HepG2 (cell line): ENCODE data around the gene ECM1. TPM values are rescaled to one million over a fixed set of nuclear protein-coding genes. Genes with fewer than 3 reads are reported as not detected.

Source experiments
- ATAC-seq: fragments of 200-7000 bp; cut with Tn5 transposase; 3 replicates; pipeline ENCODE4 v1.9.1; 2020; ENCODE audit warnings: mild to moderate bottlenecking, moderate library complexity
- BruUV-seq: library from RNA; stranded (reverse); fragments of 400-500 nt; replicated peaks from 2 replicates; lab custom pipeline; 2021; lab: Mats Ljungman, UMichigan
- CTCF ChIA-PET: fragments of 300-600 bp; formaldehyde crosslinking; extraction: SDS; loops from one replicate; lab custom pipeline; 2021; ENCODE audit warnings: low total read pairs, inconsistent platforms, low intra/inter-chr PET ratio; lab: Yijun Ruan, JAX
- POLR2A ChIA-PET: fragments of 350-600 bp; sonication (Branson Sonifier 250); formaldehyde crosslinking; loops from one replicate; lab custom pipeline; 2020; ENCODE audit warnings: antibody characterized with exemption, inconsistent platforms; lab: Yijun Ruan, JAX
- DNase-seq: peaks from one replicate; pipeline ENCODE4 v3.0.0-alpha.2; 2015; ENCODE audit warnings: low spot score
- FAIRE-seq: peaks from 3 replicates; lab custom pipeline; 2011; peaks lifted over from hg19 to GRCh38; lab: Jason Lieb, UNC
- H2AFZ ChIP-seq: one replicate; pipeline ENCODE4 v1.6.1; 2011; ENCODE audit warnings: low read length, inconsistent platforms
- H3K27ac ChIP-seq: fragments of 300-600 bp; 3 replicates; pipeline ENCODE4 v1.8.0; 2011; ENCODE audit warnings: mixed run types, mild to moderate bottlenecking, mixed read lengths, low read length, inconsistent platforms; ENCODE audit not compliant: insufficient read depth; ENCODE audit errors: extremely low read length
- H3K27me3 ChIP-seq, 2 experiments: fragments of 200-600 bp in 1 of 2; 2 replicates in 1 of 2; 3 replicates in 1 of 2; pipeline versions ENCODE4 v1.6.0 to v1.8.0; 2011; ENCODE audit warnings: low read length in 2 of 2, mild to moderate bottlenecking in 2 of 2, moderate library complexity in 2 of 2, inconsistent platforms in 1 of 2; ENCODE audit not compliant: insufficient read depth in 2 of 2, control insufficient read depth in 1 of 2
- H3K36me3 ChIP-seq, 2 experiments: fragments of 200-600 bp in 1 of 2; replicated peaks in 1 of 2; 2 replicates in 1 of 2; 3 replicates in 1 of 2; pipeline versions ENCODE4 v1.5.1 to v1.8.0; 2011; ENCODE audit warnings: low read length in 2 of 2, inconsistent platforms in 1 of 2; ENCODE audit not compliant: insufficient read depth in 2 of 2, control insufficient read depth in 1 of 2
- H3K4me1 ChIP-seq: 2 replicates; pipeline ENCODE4 v1.5.1; 2012; ENCODE audit warnings: low read length, inconsistent platforms; ENCODE audit not compliant: insufficient read depth
- H3K4me2 ChIP-seq: 2 replicates; pipeline ENCODE4 v1.6.0; 2011; ENCODE audit warnings: low read depth, low read length, inconsistent platforms
- H3K4me3 ChIP-seq, 3 experiments: fragments of 200-600 bp in 1 of 3; sonication (generic), shearing (Covaris generic) in 1 of 3; replicated peaks in 1 of 3; 2 replicates each; pipeline ENCODE4 v1.5.1; 2011 to 2016; ENCODE audit warnings: low read length in 3 of 3, inconsistent platforms in 2 of 3, low read depth in 2 of 3, mild to moderate bottlenecking in 2 of 3, control low read depth in 1 of 3, mixed read lengths in 1 of 3; ENCODE audit not compliant: insufficient read depth in 1 of 3
- H3K79me2 ChIP-seq: one replicate; pipeline ENCODE4 v1.6.1; 2011; ENCODE audit warnings: low read length, inconsistent platforms; ENCODE audit not compliant: insufficient read depth
- H3K9ac ChIP-seq: 2 replicates; pipeline ENCODE4 v1.6.0; 2011; ENCODE audit warnings: mild to moderate bottlenecking, low read depth, low read length, inconsistent platforms; ENCODE audit not compliant: insufficient read depth
- H3K9me3 ChIP-seq: 2 replicates; pipeline ENCODE4 v1.5.1; 2012; ENCODE audit warnings: mild to moderate bottlenecking, low read length
- H4K20me1 ChIP-seq: 2 replicates; pipeline ENCODE4 v1.6.0; 2011; ENCODE audit warnings: inconsistent platforms, mild to moderate bottlenecking, low read length, moderate library complexity; ENCODE audit not compliant: insufficient read depth
- ARID3A ChIP-seq: IDR thresholded peaks from 2 replicates; pipeline ENCODE4 v1.6.1; 2012; ENCODE audit warnings: low read depth, low read length, improper control_type of control experiment
- ATF6 ChIP-seq: sonication (generic); formaldehyde crosslinking; conservative IDR thresholded peaks from 2 replicates; pipeline ENCODE4 v1.4.0; 2020; ENCODE audit warnings: missing genetic modification reagents
- ATF7-NPFF ChIP-seq: sonication (generic); formaldehyde crosslinking; IDR thresholded peaks from 2 replicates; pipeline ENCODE4 v1.8.1; 2023; ENCODE audit warnings: mild to moderate bottlenecking, low read depth, missing genetic modification reagents, moderate library complexity
- HCFC1 ChIP-seq: fragments of 150-350 bp; IDR thresholded peaks from 2 replicates; pipeline ENCODE4 v1.6.1; 2014; ENCODE audit warnings: low read depth, low read length
- MAX ChIP-seq: IDR thresholded peaks from 2 replicates; pipeline ENCODE4 v1.6.1; 2012; ENCODE audit warnings: inconsistent platforms
- NFATC3 ChIP-seq: sonication (generic); formaldehyde crosslinking; IDR thresholded peaks from 2 replicates; pipeline ENCODE4 v1.5.1; 2020; ENCODE audit warnings: mild to moderate bottlenecking, missing genetic modification reagents
- SP4 ChIP-seq: sonication (generic); formaldehyde crosslinking; IDR thresholded peaks from 2 replicates; pipeline ENCODE4 v1.8.1; 2023; ENCODE audit warnings: mild to moderate bottlenecking, missing genetic modification reagents
- TCF7L2 ChIP-seq: IDR thresholded peaks from 2 replicates; pipeline ENCODE4 v1.6.1; 2011; ENCODE audit warnings: mild to moderate bottlenecking, low read depth, low read length, moderate library complexity
- TEAD3 ChIP-seq: optimal IDR thresholded peaks from 2 replicates; pipeline ENCODE3; 2016; ENCODE audit warnings: borderline replicate concordance
- ZKSCAN8 ChIP-seq: IDR thresholded peaks from 2 replicates; pipeline ENCODE4 v1.6.1; 2016; ENCODE audit warnings: borderline replicate concordance, missing genetic modification reagents, missing compliant biosample characterization
- ZNF646 ChIP-seq: sonication (generic); formaldehyde crosslinking; IDR thresholded peaks from 2 replicates; pipeline ENCODE4 v1.9.0; 2021; ENCODE audit warnings: mild to moderate bottlenecking, missing genetic modification reagents
- ZNF713 ChIP-seq: sonication (generic); formaldehyde crosslinking; IDR thresholded peaks from 2 replicates; pipeline ENCODE4 v1.4.0; 2020; ENCODE audit warnings: mild to moderate bottlenecking, missing genetic modification reagents
- ZNF879 ChIP-seq: sonication (generic); formaldehyde crosslinking; IDR thresholded peaks from 2 replicates; pipeline ENCODE4 v1.8.1; 2023; ENCODE audit warnings: missing genetic modification reagents
- WGBS: methylation state at CpG from one replicate; pipeline ENCODE4 v1.1.6; 2017; ENCODE audit warnings: low lambda C conversion rate; 5-methylcytosine and 5-hydroxymethylcytosine counted together
- in situ Hi-C: cut with HindIII; loops from 2 replicates; pipeline ENCODE4 v1.10.0; 2017; ENCODE audit warnings: low pct_unique_long_range_greater_than_20kb; ENCODE audit not compliant: extremely low pct_ligation_motif_present
- intact Hi-C: fragments of 100-400 bp; cut with micrococcal nuclease; formaldehyde crosslinking; loops from one replicate; pipeline ENCODE4 v1.10.0; 2022; ENCODE audit not compliant: unreplicated experiment
- polyA plus RNA-seq, 8 experiments: library from polyadenylated mRNA; depleted of rRNA in 3 of 8; stranded (reverse) in 7 of 8; unstranded in 1 of 8; fragments of >200 nt; fragmentation: Illumina TruSeq in 4 of 8; extraction: Trizol in 4 of 8; gene quantifications; 2 replicates each; pipeline versions ENCODE4 v1.2.1 to v1.2.3, GENCODE V29; 2011 to 2016; ENCODE audit warnings: low read depth in 4 of 8, missing spikeins in 1 of 8, mixed read lengths in 1 of 8; ENCODE audit not compliant: insufficient read depth in 1 of 8
- total RNA-seq, 5 experiments: library from RNA; depleted of rRNA; stranded (reverse); fragments of >200 nt; fragmentation: Illumina TruSeq; extraction: Trizol; gene quantifications; 2 replicates each; pipeline ENCODE4 v1.2.3, GENCODE V29; 2016; ENCODE audit warnings: low read depth in 1 of 5

ECM1 gene
- total and polyA plus RNA-seq, 2 of the 13 experiments (the other 11 are each of a cell fraction or from before 2014, with no cell fraction given): 0.42 to 1.0 TPM

GRCh38 chr1:150546294-150546937, 38.5 kb downstream of the ECM1 start (continued):
- TF ChIP-seq ARID3A: no peak
- no peak for TF ChIP-seq ATF7-NPFF (CRISPR knock-in tag)
- TF ChIP-seq ZNF879 (CRISPR knock-in tag): no peak
- no peak for TF ChIP-seq HCFC1
- TF ChIP-seq MAX: no peak
- TF ChIP-seq TCF7L2: no peak
- no peak for TF ChIP-seq ATF6 (CRISPR knock-in tag)
- TF ChIP-seq, all 625 proteins: peak for 0

GRCh38 chr1:150548324-150548631, 40.4 kb downstream of the ECM1 start:
- H3K9ac ChIP-seq: peak overlapping the region; percentile 76
- ATAC-seq: no peak
- POLR2A ChIA-PET: interaction anchor here (1.2 to 6.9 kb wide), 6 partner anchors 14 to 149 kb away, joined by 3 to 88 read pairs (median 6); partner anchors contain the start of genes FALEC, GOLPH3L and MCL1
- WGBS: 26% methylated on average over 4 of the region's 4 CpGs
- peak overlapping the region; percentile 100 for H3K4me2 ChIP-seq
- FAIRE-seq: no peak
- no peak overlapping the region for H2AFZ ChIP-seq
- H3K27me3 ChIP-seq: no peaks in the 10 kb centered on the region; a peak in 1 of 5 replicates
- no peaks in the 10 kb centered on the region for H3K9me3 ChIP-seq
- in situ Hi-C loops: no loop called here
- no peak for DNase-seq
- H3K4me1 ChIP-seq: peaks cover 62% of the 10 kb centered on the region
- CTCF ChIA-PET: no interaction called here
- intact Hi-C loops: no loop called here
- H3K27ac ChIP-seq: peak overlapping the region; percentile 57
- H3K36me3 ChIP-seq: no peaks in the 10 kb centered on the region
- peak overlapping the region; percentile 62 to 83 (median 63) for H3K4me3 ChIP-seq
- no peaks in the 10 kb centered on the region for H3K79me2 ChIP-seq
- H4K20me1 ChIP-seq: no peaks in the 10 kb centered on the region
- no TSS peak for BruUV-seq
- no peak for TF ChIP-seq TEAD3 (CRISPR knock-in tag)
- no peak for TF ChIP-seq ZKSCAN8 (CRISPR knock-in tag)
- TF ChIP-seq ZNF713 (CRISPR knock-in tag): no peak
- TF ChIP-seq ZNF879 (CRISPR knock-in tag): no peak
- TF ChIP-seq ZNF646: no peak
- no peak for TF ChIP-seq SP4
- no peak for TF ChIP-seq NFATC3 (CRISPR knock-in tag)
